ENCODE results near the gene ANO1. TPM values are rescaled to one million over a fixed set of nuclear protein-coding genes. Genes with fewer than 3 reads are reported as not detected.

The ANO1 gene
- total RNA-seq, 1 donor from 2014 or later, result 0.41 TPM

GRCh38 chr11:70132641-70133040 lies 54.5 kb downstream of the ANO1 start:
- FAIRE-seq (no peak), DNase-seq (ENCODE audit: low spot score in 2 of 2) (no peak)

- FAIRE-seq (no peak), DNase-seq (ENCODE audit: low spot score in 2 of 2) (no peak)
Measured at GRCh38 chr11:70133771-70134335, 55.7 kb downstream of the ANO1 start.

- DNase-seq (ENCODE audit: low spot score in 2 of 2) (no peak), FAIRE-seq (no peak)
Measured at GRCh38 chr11:70134490-70134889, 56.4 kb downstream of the ANO1 start.

- DNase-seq (ENCODE audit: low spot score in 2 of 2), result no peak
- FAIRE-seq, result no peak
Measured at GRCh38 chr11:70135142-70135541, 57.0 kb downstream of the ANO1 start.

GRCh38 chr11:70135625-70136059 lies 57.5 kb downstream of the ANO1 start:
- DNase-seq (ENCODE audit: low spot score in 2 of 2), result no peak
- FAIRE-seq, result no peak

GRCh38 chr11:70137383-70137782 lies 59.3 kb downstream of the ANO1 start:
- no peak for DNase-seq (ENCODE audit: low spot score in 2 of 2)
- FAIRE-seq, result no peak

GRCh38 chr11:70138403-70138802 lies 60.3 kb downstream of the ANO1 start:
- FAIRE-seq, result no peak
- no peak for DNase-seq (ENCODE audit: low spot score in 2 of 2)

- DNase-seq (ENCODE audit: low spot score in 2 of 2), result no peak
- no peak for FAIRE-seq
Measured at GRCh38 chr11:70139785-70140410, 61.8 kb downstream of the ANO1 start.

- FAIRE-seq (no peak), DNase-seq (ENCODE audit: low spot score in 2 of 2) (no peak)
Measured at GRCh38 chr11:70140711-70141485, 62.8 kb downstream of the ANO1 start.

- DNase-seq (ENCODE audit: low spot score in 2 of 2) (peak in 1 of 2 donors; percentile 54), FAIRE-seq (no peak)
Measured at GRCh38 chr11:70141486-70142220, 63.5 kb downstream of the ANO1 start.

GRCh38 chr11:70142221-70142875 lies 64.2 kb downstream of the ANO1 start:
- FAIRE-seq (no peak), DNase-seq (ENCODE audit: low spot score in 2 of 2) (no peak)

GRCh38 chr11:70144262-70144661 lies 66.1 kb downstream of the ANO1 start:
- no peak for DNase-seq (ENCODE audit: low spot score in 2 of 2)
- FAIRE-seq, result no peak

- DNase-seq (ENCODE audit: low spot score in 2 of 2), result no peak
- no peak for FAIRE-seq
Measured at GRCh38 chr11:70145071-70145470, 67.0 kb downstream of the ANO1 start.

GRCh38 chr11:70145841-70146240 lies 67.7 kb downstream of the ANO1 start:
- DNase-seq (ENCODE audit: low spot score in 2 of 2) (no peak), FAIRE-seq (no peak)

- no peak for DNase-seq (ENCODE audit: low spot score in 2 of 2)
- FAIRE-seq, result no peak
Measured at GRCh38 chr11:70146299-70146698, 68.2 kb downstream of the ANO1 start.

- no peak for DNase-seq (ENCODE audit: low spot score in 2 of 2)
- no peak for FAIRE-seq
Measured at GRCh38 chr11:70146895-70147520, 68.9 kb downstream of the ANO1 start.

GRCh38 chr11:70147668-70148067 lies 69.6 kb downstream of the ANO1 start:
- FAIRE-seq, result no peak

GRCh38 chr11:70151671-70152070 lies 73.6 kb downstream of the ANO1 start:
- FAIRE-seq (no peak), DNase-seq (ENCODE audit: low spot score in 2 of 2) (no peak)

More at GRCh38 chr11:70147668-70148067, 69.6 kb downstream of the ANO1 start:
- DNase-seq (ENCODE audit: low spot score in 2 of 2), result no peak

- FAIRE-seq (no peak), DNase-seq (ENCODE audit: low spot score in 2 of 2) (no peak)
Measured at GRCh38 chr11:70153133-70153727, 75.1 kb downstream of the ANO1 start.

- no peak for DNase-seq (ENCODE audit: low spot score in 2 of 2)
- FAIRE-seq, result no peak
Measured at GRCh38 chr11:70155386-70155785, 77.3 kb downstream of the ANO1 start.

All from frontal cortex (tissue), 4 donors.